HL-60/S4 treated with retinoic acid at 250 ng/mL for 4 days and 3 days (cell line): ENCODE data around the gene SPIN1.

Experiments
- in situ Hi-C: fragments of 300-500 bp; cut with MboI; formaldehyde crosslinking; loops from 2 replicates; pipeline ENCODE4 v1.7.0; 2022; ENCODE audit warnings: low sequenced_read_pairs

Gene SPIN1

GRCh38 chr9:88433583-88434255 is 45.5 kb downstream of the SPIN1 start:
- in situ Hi-C loops = no loop called here

DNA sequence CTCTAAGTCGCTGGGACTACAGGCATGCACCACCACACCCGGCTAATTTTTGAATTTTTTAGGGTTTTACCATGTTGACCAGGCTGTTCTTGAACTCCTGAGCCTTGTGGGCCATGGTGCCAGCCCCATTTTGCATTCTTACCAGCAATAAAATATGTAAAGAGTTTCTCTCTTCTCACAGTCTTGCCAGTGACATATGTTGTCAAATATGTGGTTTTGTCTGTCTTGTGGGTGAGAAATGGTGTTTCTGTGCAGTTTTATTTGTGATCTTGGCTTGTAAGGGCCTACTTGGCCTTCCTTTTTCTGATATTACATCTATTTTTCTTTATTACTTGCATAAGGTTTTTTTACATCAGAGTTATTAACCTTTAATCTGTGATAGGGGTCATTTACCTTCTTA is 47.1 kb downstream of the SPIN1 start:
- in situ Hi-C loops = no loop called here

DNA sequence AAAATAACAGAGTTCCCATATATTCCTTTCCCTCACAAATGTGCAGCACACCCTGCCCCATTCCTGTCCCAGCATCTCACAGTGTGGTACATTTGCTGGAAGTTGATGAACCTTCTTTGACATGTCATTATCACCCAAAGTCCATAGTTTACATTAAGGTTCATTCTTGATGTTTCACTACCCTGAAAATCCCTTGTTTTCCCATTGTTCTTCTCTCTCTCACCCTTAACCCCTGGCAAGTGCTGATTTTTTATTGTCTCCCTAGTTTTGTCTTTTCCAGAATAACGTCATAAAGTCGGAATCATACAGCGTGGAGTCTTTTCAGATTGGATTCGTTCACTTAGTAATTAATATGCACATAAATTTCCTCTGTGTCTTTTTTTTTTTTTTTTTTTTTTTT is 48.1 kb downstream of the SPIN1 start:
- in situ Hi-C loops = no loop called here

DNA sequence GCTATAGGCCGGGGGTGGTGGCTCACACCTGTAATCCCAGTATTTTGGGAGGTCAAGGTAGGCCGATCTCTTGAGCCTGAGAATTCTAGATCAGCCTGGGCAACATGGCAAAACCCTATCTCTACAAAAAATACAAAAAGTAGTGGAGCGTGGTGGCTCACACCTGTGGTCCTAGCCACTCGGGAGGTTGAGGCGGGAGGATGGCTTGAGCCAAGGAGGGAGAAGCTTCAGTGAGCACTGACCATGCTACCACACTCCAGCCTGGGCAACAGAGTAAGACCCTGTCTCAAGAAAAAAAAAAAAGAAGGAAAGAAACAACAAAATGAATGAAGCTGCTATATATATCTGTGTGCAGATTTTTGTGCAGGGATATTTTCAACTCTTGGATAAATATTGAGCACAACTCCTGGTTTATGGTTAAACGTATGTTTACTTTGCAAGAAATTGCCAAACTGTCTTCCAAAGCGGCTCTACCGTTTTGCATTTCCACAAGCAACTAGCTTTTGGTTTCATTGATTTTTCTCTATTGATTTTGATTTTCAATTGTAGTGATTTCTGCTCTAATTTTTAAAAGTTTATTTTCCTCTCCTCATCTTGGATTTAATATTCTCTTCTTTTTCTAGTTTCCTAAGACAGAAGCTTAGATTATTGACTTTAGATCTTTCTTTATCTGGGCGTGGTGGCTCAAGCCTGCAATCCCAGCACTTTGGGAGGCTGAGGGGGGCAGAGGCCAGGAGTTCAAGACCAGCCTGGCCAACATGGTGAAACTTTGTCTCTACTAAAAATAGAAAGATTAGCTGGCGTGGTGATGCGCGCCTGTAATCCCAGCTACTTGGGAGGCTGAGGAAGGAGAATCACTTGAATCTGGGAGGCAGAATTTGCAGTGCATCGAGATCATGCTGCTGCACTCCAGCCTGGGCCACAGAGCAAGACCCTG is 49.2 kb downstream of the SPIN1 start:
- in situ Hi-C loops = no loop called here

DNA sequence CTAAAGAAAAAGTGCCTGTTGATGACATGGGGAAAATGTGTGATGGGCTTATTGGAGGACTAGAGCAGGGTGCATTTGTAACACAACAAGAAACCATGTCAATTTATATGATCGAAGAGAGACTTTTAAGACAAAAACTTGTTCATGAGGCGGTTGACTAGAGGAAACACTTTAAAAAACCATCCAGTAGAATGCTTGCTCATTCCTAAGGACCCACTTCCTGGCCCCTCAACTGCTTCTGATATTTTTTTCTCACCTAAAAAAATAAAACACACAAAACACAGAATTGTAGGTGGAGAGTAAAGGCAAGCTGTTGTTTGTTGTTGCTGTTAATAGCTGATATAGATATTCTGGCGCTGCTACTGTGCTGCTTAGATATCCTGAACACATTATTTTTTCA is 50.6 kb downstream of the SPIN1 start:
- in situ Hi-C loops = no loop called here

GRCh38 chr9:88441301-88442007 is 53.2 kb downstream of the SPIN1 start:
- in situ Hi-C loops = no loop called here

DNA sequence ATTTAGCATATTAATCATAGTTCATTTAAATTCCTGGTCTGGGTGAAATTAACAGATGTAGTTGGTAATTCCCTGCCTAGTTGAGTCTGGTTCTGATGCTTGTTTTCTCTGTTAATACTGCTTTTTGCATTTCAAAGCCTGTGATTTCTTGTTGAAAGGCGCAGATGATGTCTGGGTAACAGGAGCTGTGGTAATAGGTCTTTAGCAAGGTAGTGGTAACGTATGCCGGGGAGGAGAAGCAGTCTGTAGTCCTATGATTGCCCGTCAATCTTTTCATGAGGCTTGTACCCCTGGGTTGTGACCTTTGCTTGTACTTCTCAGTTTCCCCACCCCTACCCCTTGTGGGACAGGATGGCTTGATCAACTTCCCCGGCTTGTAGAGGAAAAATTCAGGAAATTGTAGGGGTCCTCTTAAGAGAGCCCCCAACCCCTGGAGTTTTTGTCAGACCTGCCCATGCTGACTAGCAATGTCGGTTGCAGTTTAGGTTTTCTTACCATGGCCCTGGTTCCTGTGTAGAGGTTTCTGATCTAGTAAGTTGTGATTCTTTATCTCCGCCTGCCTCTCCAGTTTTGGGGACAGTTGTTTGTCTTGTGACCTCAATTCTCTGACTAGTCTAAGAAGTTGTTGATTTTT is 55.4 kb downstream of the SPIN1 start:
- in situ Hi-C loops = no loop called here

DNA sequence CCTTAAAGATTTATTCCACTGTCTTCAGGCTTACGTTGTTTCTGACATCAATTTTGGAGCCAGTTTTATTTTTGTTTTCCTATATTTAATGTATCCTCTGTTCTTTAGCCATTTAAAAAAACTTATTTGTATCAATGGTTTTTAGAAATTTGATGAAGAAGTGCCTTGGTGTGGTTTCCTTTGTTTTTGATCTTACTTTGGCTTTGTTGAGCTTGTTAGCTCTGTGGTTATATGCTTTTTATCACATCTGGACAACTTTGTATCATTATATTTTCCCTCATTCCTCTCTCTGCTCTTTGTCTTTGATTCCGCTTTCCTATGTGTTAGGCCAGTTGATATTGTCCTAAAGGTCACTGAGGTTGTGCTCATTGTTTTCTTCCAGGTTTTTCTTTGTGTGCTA is 58.5 kb downstream of the SPIN1 start:
- in situ Hi-C loops = no loop called here

GRCh38 chr9:88447431-88447830 is 59.2 kb downstream of the SPIN1 start:
- in situ Hi-C loops = no loop called here

GRCh38 chr9:88451160-88451559 is 62.9 kb downstream of the SPIN1 start:
- in situ Hi-C loops = no loop called here

- in situ Hi-C loops = no loop called here
Observed at GRCh38 chr9:88458716-88459465, 70.6 kb downstream of the SPIN1 start.

DNA sequence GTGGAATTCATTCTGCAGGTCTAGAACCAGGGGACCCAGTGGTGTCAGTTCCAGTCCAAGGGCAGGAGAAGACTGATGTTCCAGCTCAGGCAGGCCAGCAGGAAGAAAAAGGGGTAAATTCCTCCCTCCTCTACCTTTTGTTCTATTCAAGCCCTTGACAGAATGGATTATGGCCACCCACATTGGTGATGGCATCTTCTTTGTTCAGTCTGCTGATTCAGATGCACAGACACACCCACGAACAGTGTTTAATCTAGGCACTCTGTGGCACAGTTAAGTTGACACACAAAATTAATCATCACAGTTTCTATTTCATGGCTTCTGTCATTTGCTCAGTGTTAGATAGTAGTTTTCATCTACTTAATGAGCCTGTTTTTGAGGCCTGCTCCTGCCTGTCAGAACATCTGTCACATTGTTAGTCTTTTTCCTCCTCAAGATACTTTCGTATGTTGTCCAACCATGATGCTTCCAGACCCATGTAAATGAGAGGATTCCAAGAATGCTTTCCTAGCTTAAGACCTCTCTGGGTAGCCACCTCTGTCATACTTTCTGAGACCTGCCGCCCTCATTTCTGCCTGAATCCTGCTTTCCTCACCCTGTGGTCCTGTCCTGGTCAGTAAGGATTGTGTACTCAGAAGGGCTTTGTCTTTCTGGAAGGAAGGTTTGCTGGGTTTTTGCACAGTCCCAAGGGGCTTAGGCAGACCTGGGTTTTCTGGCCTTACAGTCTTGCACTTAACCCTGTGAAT is 72.5 kb downstream of the SPIN1 start:
- in situ Hi-C loops = no loop called here

DNA sequence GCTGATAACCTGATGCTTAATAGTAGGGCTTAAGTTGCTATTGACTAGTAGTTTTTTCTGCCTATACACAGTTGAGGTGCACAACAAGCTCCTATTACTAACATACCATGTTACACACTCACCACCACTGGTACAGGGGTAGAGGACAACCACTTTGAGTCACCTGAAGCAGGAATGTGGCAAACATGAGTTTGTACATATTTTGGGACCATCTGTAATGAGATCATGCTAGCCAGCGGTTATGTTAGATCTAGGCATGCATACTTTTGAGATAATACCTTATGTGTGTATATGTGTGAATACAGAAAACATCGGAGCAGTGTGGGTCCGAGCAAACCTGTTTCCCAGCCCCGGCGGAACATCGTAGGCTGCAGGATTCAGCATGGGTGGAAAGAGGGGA is 73.9 kb downstream of the SPIN1 start:
- in situ Hi-C loops = no loop called here

GRCh38 chr9:88464851-88465250 is 76.6 kb downstream of the SPIN1 start:
- in situ Hi-C loops = no loop called here

GRCh38 chr9:88468226-88468625 is 80.0 kb downstream of the SPIN1 start:
- in situ Hi-C loops = no loop called here

- in situ Hi-C loops = no loop called here
Observed at GRCh38 chr9:88476491-88477271, 88.4 kb downstream of the SPIN1 start.

DNA sequence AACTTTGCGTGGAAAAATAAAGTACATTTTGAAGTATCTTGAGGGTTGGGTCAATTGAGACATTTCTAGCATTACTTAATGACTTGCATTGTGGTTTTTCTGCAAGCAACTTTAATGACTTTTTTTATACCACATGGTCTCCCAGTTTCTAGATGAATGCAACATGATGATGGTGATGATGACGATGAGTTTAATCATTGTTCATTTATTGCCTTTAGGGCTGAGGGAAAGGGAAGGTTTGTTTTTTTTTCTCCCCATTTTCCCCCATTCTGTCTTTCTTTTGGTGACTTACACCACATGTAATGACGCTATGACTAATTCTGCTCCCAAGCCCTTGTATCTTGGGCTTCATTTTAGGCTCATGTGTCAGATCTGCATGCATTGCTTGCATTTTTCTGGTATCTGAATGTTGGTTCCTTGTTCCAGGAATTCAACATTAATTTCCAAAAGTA is 89.1 kb downstream of the SPIN1 start:
- in situ Hi-C loops = no loop called here

- in situ Hi-C loops = no loop called here
Observed at GRCh38 chr9:88478246-88478645, 90.0 kb downstream of the SPIN1 start.

GRCh38 chr9:88481933-88482332 is 93.7 kb downstream of the SPIN1 start:
- in situ Hi-C loops = no loop called here
